DOHH2 (cell line): ENCODE measurements around the gene MED12.

Experiments
- CTCF ChIP-seq: fragments of 200-600 bp; sonication (generic); IDR thresholded peaks from one replicate; pipeline ENCODE4 v1.5.1; 2014; ENCODE audit warnings: antibody characterized with exemption, mild to moderate bottlenecking, low read depth, low read length; ENCODE audit not compliant: poor library complexity, severe bottlenecking
- EZH2phosphoT487 ChIP-seq: fragments of 200-600 bp; sonication (generic); IDR thresholded peaks from 2 replicates; pipeline ENCODE4 v1.6.1; 2017; ENCODE audit warnings: borderline replicate concordance, mild to moderate bottlenecking, antibody characterized with exemption, low read length, moderate library complexity, mixed read lengths

GRCh38 chrX:71099736-71100135 is 18.7 kb upstream of the MED12 start:
- no peak for TF ChIP-seq CTCF
- no peak for TF ChIP-seq EZH2phosphoT487
